ENCODE results near the gene FMO5. TPM values are rescaled to one million over a fixed set of nuclear protein-coding genes. Genes with fewer than 3 reads are reported as not detected.
A peak's percentile ranks its signal among the peaks of the same experiment; 100 is the strongest.
"Not testable (repeated sequence)": the region's sequence is repeated elsewhere in the genome, so short reads cannot be mapped to it uniquely, and the experiment has no call there.

The FMO5 gene
- total RNA-seq, 1 experiment from 2014 or later: 0.98 TPM

DNA sequence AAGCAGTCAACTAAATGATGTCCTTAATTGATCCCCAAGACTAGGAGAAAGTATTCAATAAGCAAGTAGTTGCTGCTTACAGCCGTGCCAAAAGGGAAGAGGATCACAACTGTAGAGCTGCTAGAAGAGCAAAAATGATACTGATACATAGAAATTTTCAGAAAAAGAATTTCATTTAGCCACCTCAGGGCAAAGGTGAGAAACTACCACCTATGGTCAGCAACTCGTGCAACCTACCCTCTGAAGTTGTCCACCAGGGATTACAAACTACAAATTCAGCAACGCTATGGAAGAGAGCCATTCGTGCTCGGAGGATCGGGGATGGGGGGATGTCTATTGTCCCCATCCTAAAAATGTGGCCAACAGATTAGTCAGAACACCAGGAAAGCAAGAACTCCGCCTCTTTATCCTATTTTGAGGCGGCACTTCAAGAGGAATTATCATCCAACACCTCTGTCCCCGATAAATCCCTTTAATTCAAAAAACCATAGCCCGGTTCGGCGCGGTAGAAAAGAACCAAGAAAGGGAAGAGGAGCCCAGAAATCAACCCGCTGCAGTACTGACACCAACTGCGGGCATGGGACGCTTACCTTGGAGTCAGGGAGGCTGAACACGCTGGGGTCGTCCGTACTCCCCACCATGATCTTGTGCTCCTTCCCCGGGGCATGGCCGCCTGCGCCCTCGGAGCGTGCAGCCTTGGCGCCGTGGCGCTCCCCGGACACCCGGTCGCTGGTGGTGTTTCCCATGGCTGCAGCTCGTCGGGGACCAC is 53.6 kb downstream of the FMO5 start:
- in situ Hi-C loops (cut with HindIII; ENCODE audit: low pct_unique_long_range_greater_than_20kb, low sequenced_read_pairs): no loop called here
- peak; percentile 30 for DNase-seq (ENCODE audit: low read depth, low spot score)

DNA sequence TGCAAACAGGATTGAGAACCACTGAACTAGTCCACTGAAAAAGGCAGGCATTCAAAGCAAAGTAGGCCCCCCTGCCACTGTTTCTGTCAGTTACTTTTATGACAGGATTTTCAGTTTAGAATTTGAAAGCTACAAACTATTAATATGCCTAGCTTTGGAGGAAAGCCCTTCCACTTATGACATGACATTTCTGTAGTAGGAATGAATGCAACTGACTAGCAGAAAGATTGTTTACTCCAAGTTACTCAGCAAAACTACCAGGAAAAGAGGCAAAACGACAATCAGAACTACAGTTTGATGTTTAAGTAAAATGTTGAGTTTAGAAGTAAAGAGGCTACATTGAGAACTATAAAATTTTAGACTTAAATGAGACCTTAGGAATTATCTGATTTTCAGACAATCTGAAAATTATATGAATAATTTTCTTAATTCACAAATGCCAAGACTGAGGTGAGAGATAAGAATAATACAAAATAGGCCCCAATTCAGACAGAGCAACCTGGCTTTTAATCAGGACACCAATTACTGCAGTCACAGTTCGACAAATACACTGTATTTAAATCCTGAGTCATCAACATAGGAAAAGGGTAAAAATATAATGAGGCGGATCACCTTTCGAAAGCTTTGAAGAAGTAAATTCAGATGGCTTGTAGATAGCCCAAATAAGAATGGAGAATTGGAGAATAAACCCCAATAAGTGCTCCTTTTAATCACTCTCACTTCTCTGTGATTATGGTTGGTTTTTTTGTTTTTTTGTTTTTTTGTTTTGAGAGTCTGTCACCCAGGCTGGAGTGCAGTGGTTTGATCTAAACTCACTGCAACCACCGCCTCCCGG is 55.1 kb downstream of the FMO5 start:
- in situ Hi-C loops (cut with HindIII; ENCODE audit: low pct_unique_long_range_greater_than_20kb, low sequenced_read_pairs): no loop called here
- DNase-seq (ENCODE audit: low read depth, low spot score): no peak

DNA sequence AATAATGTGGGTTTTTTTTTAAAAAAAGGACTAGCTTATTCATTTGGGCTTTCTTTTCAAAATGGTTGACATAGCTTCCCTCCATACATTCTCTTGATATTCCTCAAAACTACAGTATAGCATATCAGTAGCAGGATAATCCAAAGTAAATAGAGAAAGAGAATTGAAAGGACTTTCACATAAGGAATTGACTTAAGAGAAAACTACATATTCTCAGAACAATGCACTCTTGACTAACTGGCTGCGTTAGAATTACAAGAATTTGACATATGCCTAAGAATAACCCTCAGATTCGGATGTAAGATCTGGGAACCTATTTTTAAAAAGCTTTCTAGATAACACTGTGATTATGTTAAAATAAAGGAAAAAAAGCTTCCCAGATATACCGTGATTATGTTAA is 56.0 kb downstream of the FMO5 start:
- in situ Hi-C loops (cut with HindIII; ENCODE audit: low pct_unique_long_range_greater_than_20kb, low sequenced_read_pairs): no loop called here

DNA sequence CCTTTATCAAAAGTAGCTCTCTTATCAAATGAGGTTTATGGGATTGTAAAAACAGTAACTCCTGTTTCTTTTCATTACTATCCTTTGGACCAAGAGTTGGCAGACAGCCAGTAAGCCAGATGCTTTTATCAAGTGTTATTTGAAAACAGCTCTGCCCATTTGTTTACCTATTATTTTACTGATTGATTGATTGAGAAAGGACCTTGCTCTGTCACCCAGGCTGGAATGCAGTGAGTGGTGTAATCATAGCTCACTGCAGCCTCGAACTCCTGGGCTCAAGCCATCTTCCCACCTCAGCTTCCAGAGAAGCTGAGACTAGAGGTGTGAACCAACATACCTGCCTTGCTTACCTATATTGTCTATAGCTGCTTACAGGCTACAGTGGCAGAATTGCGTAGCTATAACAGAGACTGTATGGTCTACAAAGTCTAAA is 56.5 kb downstream of the FMO5 start:
- in situ Hi-C loops (cut with HindIII; ENCODE audit: low pct_unique_long_range_greater_than_20kb, low sequenced_read_pairs): no loop called here

More for the DNA sequence above, 56.0 kb downstream of the FMO5 start:
- DNase-seq (ENCODE audit: low read depth, low spot score): peak; percentile 57

DNA sequence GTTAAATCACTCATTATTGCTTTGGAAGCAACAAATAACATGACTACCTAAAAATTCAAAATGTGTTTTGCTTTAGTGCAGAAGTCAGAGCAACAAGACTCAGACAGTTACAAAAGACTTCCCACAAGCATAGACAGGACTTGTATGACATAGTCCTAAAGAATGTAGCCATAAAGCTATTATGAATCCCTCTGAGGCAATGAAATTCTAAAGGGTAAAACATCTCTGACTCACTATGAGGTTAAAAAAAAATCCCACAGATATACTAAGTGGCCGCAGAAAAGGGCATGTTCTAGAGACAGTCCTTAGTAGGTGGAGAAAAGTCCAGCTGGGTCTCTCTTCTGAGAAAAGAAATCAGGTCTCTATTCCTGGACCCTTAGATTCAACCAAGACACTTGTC is 57.8 kb downstream of the FMO5 start:
- in situ Hi-C loops (cut with HindIII; ENCODE audit: low pct_unique_long_range_greater_than_20kb, low sequenced_read_pairs): no loop called here
- peak; percentile 55 for DNase-seq (ENCODE audit: low read depth, low spot score)

More for the DNA sequence above, 56.5 kb downstream of the FMO5 start:
- no peak for DNase-seq (ENCODE audit: low read depth, low spot score)

DNA sequence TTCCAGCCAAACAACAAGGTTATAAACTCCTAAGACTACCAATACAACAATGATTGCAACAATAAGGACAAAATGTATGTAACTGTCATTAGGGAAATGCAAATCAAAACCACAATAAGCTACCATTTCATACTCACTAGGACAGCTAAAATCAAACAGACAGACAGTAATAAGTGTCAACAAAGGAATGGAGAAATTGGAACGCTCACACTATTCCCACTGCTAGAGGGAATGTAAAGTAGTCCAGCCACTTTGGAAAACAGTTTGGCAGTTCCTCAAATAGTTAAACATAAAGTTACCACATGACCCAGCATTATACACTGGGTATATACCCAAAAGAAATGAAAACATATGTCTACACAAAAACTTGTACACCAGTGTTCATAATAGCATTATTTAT is 62.1 kb downstream of the FMO5 start:
- in situ Hi-C loops (cut with HindIII; ENCODE audit: low pct_unique_long_range_greater_than_20kb, low sequenced_read_pairs): no loop called here
- DNase-seq (ENCODE audit: low read depth, low spot score): no peak

DNA sequence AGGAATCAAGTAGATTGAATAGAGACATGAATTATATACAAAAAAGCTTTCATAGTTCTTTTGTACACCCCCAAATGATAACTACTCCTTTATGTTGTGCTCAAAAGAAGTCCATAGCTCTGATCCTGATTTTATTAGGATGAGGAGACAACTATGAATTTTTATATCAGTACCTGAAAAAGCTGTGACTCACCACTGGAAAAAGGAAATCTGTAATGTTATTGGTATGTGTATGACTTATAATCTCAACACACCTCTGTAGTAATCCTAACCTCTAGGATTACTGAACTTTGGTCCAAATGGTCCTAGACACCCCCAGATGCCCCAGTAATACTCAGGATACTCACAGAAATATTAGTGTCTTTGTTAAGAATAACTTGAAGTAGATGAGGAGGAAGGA is 63.0 kb downstream of the FMO5 start:
- no peak for DNase-seq (ENCODE audit: low read depth, low spot score)
- in situ Hi-C loops (cut with HindIII; ENCODE audit: low pct_unique_long_range_greater_than_20kb, low sequenced_read_pairs): no loop called here

DNA sequence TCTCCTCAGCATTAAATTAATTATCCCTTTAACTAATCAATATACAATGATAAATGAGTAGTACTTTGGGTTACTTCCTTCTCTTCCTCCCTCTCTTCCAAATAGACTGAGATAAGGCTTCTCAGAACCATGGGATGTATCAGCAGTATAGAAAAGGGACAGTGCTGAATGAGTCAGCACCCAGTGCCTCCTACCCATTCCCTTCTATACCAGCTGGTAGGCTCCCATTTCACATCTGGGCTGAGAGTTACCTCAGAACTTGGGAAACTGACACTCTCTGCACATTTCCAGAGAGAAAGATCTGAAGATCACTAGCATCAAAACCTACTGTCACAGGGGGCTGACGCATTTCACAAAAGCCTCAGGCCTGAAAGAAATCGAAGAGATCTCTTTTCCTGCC is 68.0 kb downstream of the FMO5 start:
- DNase-seq (ENCODE audit: low read depth, low spot score); in situ Hi-C loops (cut with HindIII; ENCODE audit: low pct_unique_long_range_greater_than_20kb, low sequenced_read_pairs): not testable (repeated sequence)

DNA sequence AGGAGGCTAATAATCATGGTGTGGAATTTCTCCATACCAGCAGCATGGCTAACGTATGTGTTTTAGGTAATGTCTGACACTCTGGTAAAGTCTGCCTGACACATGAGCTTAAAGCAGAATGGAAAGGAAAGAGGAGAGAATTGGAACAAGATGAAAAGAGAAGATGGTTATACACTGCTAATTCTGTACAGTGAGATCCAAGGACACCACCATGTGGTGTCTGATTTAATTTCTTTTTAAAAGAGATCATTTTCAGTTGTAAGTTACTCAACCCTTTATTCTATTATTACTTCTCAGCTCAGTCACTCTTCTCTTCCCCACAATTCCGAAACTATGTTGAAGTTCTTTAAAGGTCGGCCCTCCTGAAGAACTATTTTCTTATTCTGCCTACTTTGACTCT is 68.5 kb downstream of the FMO5 start:
- DNase-seq (ENCODE audit: low read depth, low spot score): peak; percentile 50
- in situ Hi-C loops (cut with HindIII; ENCODE audit: low pct_unique_long_range_greater_than_20kb, low sequenced_read_pairs): no loop called here

DNA sequence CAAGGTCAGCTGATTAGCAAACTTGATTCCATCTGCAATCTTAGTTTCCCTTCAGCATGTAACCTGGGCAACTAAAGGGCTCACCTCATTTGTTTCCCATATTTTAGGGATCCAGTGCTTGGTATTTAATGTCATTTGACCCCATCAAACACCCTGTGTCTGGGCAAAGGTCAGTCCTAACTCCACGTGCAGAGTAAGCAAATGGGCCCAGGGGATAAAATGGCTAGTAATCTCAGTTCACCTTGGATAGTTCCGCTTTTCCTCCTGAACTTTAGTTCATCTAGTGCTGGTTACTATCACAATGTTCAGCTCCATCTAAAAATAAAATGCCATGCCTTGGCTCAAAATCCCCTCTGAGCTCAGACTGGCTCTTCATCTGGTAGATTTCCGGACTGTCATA is 72.4 kb downstream of the FMO5 start:
- DNase-seq (ENCODE audit: low read depth, low spot score): no peak
- in situ Hi-C loops (cut with HindIII; ENCODE audit: low pct_unique_long_range_greater_than_20kb, low sequenced_read_pairs): no loop called here

DNA sequence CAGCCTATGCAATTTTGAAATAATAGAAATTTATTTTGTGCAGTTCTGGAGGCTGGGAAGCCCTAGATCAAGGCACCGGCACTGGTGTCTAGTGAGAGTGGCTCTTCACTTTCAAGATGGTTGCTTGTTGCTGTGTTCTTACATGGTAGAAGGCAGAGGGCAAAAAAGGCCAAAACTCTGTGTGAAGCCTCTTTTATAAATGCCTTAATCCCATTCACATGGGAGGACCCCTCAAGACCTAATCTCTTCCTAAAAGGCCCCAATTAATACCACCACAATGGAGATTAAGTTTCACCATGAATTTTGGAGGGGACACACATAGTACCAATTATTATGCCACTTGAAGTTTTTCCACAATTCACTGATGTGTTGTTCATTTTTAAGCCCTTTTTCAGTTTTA is 73.9 kb downstream of the FMO5 start:
- no peak for DNase-seq (ENCODE audit: low read depth, low spot score)
- in situ Hi-C loops (cut with HindIII; ENCODE audit: low pct_unique_long_range_greater_than_20kb, low sequenced_read_pairs): no loop called here

DNA sequence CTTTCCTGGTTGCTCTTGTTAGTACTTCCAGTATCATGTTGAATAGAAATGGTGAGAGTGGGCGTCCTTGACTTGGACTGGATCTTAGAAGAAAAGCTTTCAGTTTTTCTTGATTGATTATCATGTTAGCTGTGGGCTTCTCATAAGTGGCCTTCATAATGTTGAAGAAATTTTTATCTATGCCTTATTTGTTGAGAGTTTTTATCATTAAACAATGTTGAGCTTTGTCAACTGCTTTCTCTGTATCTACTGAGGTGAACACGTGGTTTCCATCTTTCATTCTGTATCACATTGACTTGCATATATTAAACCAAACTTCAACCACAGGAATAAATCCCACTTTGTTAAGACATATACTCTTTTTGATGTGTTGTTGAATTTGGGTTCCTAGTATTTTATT is 82.3 kb downstream of the FMO5 start:
- in situ Hi-C loops (cut with HindIII; ENCODE audit: low pct_unique_long_range_greater_than_20kb, low sequenced_read_pairs): no loop called here
- peak; percentile 98 for DNase-seq (ENCODE audit: low read depth, low spot score)

Other genes with a start within 250 kb of the FMO5 start
- 18.0 and 21.3 TPM in 2 replicates for gene PRKAB2, start 52.9 kb downstream of the FMO5 start, total RNA-seq (2014; rRNA removed; shearing (Covaris generic))
- gene CHD1L, start 17.3 kb upstream of the FMO5 start, total RNA-seq (2014; rRNA removed; shearing (Covaris generic)): 112 and 113 TPM in 2 replicates